ENCODE results near the gene SEMA5A. TPM values are rescaled to one million over a fixed set of nuclear protein-coding genes. Genes with fewer than 3 reads are reported as not detected.

SEMA5A gene
- total RNA-seq, 1 experiment from 2014 or later = 9.3 TPM

DNA sequence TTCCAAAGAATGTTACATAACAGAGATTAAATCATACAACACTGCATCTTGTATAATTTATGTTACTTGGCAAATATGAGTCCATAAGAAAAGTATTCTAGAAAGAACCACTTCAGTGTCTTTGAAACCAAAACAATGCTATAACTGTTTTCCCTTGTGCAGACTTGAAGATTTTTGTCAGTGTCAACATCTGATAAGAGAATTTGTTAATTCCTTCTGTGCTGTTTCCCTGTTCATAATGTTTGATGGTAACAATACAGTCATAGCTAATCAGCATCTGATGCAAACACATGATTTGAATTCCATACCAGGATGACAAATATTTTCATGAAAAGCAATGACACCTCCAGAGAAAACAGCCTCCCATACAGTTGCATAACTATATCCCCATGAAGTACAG lies 306.8 kb downstream of the SEMA5A start:
- Mint-ChIP-seq H3K27me3 (ENCODE audit: low read depth) (no peaks in the 10 kb centered on the region), H3K27ac (no peak overlapping the region), H3K4me3 (no peak overlapping the region), H3K4me1 (peaks cover 1% of the 10 kb centered on the region), H3K36me3 (no peaks in the 10 kb centered on the region), H3K9me3 (no peaks in the 10 kb centered on the region)
- DNase-seq (ENCODE audit: low spot score) = no peak
- no peak for ATAC-seq
- CTCF ChIA-PET = no interaction called here
- TF ChIP-seq ZNF671 (CRISPR knock-in tag; IDR thresholded peaks at IDR 0.05) (no peak), CREM (CRISPR knock-in tag; IDR thresholded peaks at IDR 0.05) (no peak), ATF1 (CRISPR knock-in tag; IDR thresholded peaks at IDR 0.05) (no peak), MAX (CRISPR knock-in tag; IDR thresholded peaks at IDR 0.05) (no peak), NR2C2 (CRISPR knock-in tag; IDR thresholded peaks at IDR 0.05) (no peak), KAT7 (CRISPR knock-in tag; IDR thresholded peaks at IDR 0.05; ENCODE audit: borderline replicate concordance) (no peak), ZNF396 (CRISPR knock-in tag; IDR thresholded peaks at IDR 0.05; ENCODE audit: borderline replicate concordance) (no peak), TCF7 (CRISPR knock-in tag; IDR thresholded peaks at IDR 0.05; ENCODE audit: low read depth) (no peak), TEAD4 (CRISPR knock-in tag; IDR thresholded peaks at IDR 0.05) (no peak), HMGXB4 (CRISPR knock-in tag; IDR thresholded peaks at IDR 0.05) (no peak), ZNF532 (CRISPR knock-in tag; IDR thresholded peaks at IDR 0.05; ENCODE audit: borderline replicate concordance) (no peak), ESRRA (CRISPR knock-in tag; IDR thresholded peaks at IDR 0.05; ENCODE audit: borderline replicate concordance) (no peak), RORB (CRISPR knock-in tag; IDR thresholded peaks at IDR 0.05) (no peak), TEAD1 (CRISPR knock-in tag; IDR thresholded peaks at IDR 0.05) (no peak), GRHL2 (CRISPR knock-in tag; IDR thresholded peaks at IDR 0.05; ENCODE audit: insufficient replicate concordance, severe bottlenecking) (no peak), FOXP1 (CRISPR knock-in tag; IDR thresholded peaks at IDR 0.05; ENCODE audit: borderline replicate concordance) (no peak), ZNF423 (CRISPR knock-in tag; IDR thresholded peaks at IDR 0.05) (no peak)
- TF ChIP-seq, protein P1, sequence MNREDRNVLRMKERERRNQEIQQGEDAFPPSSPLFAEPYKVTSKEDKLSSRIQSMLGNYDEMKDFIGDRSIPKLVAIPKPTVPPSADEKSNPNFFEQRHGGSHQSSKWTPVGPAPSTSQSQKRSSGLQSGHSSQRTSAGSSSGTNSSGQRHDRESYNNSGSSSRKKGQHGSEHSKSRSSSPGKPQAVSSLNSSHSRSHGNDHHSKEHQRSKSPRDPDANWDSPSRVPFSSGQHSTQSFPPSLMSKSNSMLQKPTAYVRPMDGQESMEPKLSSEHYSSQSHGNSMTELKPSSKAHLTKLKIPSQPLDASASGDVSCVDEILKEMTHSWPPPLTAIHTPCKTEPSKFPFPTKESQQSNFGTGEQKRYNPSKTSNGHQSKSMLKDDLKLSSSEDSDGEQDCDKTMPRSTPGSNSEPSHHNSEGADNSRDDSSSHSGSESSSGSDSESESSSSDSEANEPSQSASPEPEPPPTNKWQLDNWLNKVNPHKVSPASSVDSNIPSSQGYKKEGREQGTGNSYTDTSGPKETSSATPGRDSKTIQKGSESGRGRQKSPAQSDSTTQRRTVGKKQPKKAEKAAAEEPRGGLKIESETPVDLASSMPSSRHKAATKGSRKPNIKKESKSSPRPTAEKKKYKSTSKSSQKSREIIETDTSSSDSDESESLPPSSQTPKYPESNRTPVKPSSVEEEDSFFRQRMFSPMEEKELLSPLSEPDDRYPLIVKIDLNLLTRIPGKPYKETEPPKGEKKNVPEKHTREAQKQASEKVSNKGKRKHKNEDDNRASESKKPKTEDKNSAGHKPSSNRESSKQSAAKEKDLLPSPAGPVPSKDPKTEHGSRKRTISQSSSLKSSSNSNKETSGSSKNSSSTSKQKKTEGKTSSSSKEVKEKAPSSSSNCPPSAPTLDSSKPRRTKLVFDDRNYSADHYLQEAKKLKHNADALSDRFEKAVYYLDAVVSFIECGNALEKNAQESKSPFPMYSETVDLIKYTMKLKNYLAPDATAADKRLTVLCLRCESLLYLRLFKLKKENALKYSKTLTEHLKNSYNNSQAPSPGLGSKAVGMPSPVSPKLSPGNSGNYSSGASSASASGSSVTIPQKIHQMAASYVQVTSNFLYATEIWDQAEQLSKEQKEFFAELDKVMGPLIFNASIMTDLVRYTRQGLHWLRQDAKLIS (CRISPR knock-in tag; IDR thresholded peaks at IDR 0.05; ENCODE audit: borderline replicate concordance) = no peak
- TF ChIP-seq, protein P2, sequence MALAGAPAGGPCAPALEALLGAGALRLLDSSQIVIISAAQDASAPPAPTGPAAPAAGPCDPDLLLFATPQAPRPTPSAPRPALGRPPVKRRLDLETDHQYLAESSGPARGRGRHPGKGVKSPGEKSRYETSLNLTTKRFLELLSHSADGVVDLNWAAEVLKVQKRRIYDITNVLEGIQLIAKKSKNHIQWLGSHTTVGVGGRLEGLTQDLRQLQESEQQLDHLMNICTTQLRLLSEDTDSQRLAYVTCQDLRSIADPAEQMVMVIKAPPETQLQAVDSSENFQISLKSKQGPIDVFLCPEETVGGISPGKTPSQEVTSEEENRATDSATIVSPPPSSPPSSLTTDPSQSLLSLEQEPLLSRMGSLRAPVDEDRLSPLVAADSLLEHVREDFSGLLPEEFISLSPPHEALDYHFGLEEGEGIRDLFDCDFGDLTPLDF (CRISPR knock-in tag; IDR thresholded peaks at IDR 0.05) = no peak
- POLR2A ChIA-PET = no interaction called here

Measured in WTC11 (cell line).